Esophagus squamous epithelium (tissue), 4 donors: ENCODE measurements around the gene MRPL27. TPM values are rescaled to one million over a fixed set of nuclear protein-coding genes. Genes with fewer than 3 reads are reported as not detected.

Experiments used
- small RNA-seq, 4 donors: library from RNA; depleted of rRNA; stranded (forward); fragments of <200 nt; gene quantifications; one replicate each; pipeline ENCODE3, GENCODE V24; 2016
- total RNA-seq, 4 donors: library from RNA; depleted of rRNA; stranded (reverse); fragments of >200 nt; gene quantifications; one replicate each; pipeline ENCODE4 v1.1.0, GENCODE V29; 2016

The MRPL27 gene
- total RNA-seq, 4 donors from 2014 or later: 58.0 to 77.7 (median 74.5) TPM

Small RNAs within 50 kb of the gene (small RNA-seq; reads per million reads assigned to genes)
- gene RF00019: 0 reads per million in 4 donors

Other genes starting within 250 kb of the MRPL27 start
- under 1 TPM in 1 of 4 donors, not detected in 3; 0.57 TPM for gene SAMD14, start 243.0 kb downstream of the MRPL27 start, total RNA-seq
- 10 to 100 TPM; 24.9 to 35.9 (median 28.2) TPM for gene PPP1R9B, start 222.5 kb downstream of the MRPL27 start, total RNA-seq
- gene SGCA, start 207.2 kb downstream of the MRPL27 start, total RNA-seq: 10 to 100 TPM in 1 of 4 donors, 1 to 10 TPM in 3; 1.9 to 15.1 (median 6.9) TPM
- 10 to 100 TPM; 12.4 to 20.8 (median 19.7) TPM for gene COL1A1, start 171.6 kb downstream of the MRPL27 start, total RNA-seq
- gene TMEM92, start 98.7 kb downstream of the MRPL27 start, total RNA-seq: under 1 TPM in 2 of 4 donors, not detected in 2; 0.12 to 0.76 TPM
- 10 to 100 TPM; 10.0 to 17.5 (median 13.5) TPM for gene XYLT2, start 27.1 kb downstream of the MRPL27 start, total RNA-seq
- gene EME1, start within 50 bp of the MRPL27 start, total RNA-seq: 1 to 10 TPM in 2 of 4 donors, under 1 TPM in 2; 0.57 to 2.7 (median 1.1) TPM
- gene LRRC59, start 24.3 kb upstream of the MRPL27 start, total RNA-seq: 100 to 1,000 TPM in 1 of 4 donors, 10 to 100 TPM in 3; 63.4 to 136 (median 77.9) TPM
- gene ACSF2, start 53.0 kb upstream of the MRPL27 start, total RNA-seq: 10 to 100 TPM in 3 of 4 donors, 1 to 10 TPM in 1; 7.0 to 26.3 (median 19.0) TPM
- gene CHAD, start 95.7 kb upstream of the MRPL27 start, total RNA-seq: under 1 TPM in 2 of 4 donors, not detected in 2; 0.19 to 0.80 TPM
- 10 to 100 TPM in 3 of 4 donors, 1 to 10 TPM in 1; 9.1 to 19.3 (median 14.2) TPM for gene RSAD1, start 105.7 kb upstream of the MRPL27 start, total RNA-seq
- gene MYCBPAP, start 135.3 kb upstream of the MRPL27 start, total RNA-seq: under 1 TPM in 1 of 4 donors, not detected in 3; 0.38 TPM
- gene EPN3, start 159.6 kb upstream of the MRPL27 start, total RNA-seq: 100 to 1,000 TPM in 1 of 4 donors, 10 to 100 TPM in 3; 24.5 to 111 (median 51.8) TPM
- gene SPATA20, start 174.0 kb upstream of the MRPL27 start, total RNA-seq: 10 to 100 TPM; 34.1 to 67.3 (median 38.1) TPM
- gene CACNA1G, start 187.5 kb upstream of the MRPL27 start, total RNA-seq: under 1 TPM in 3 of 4 donors, not detected in 1; 0.11 to 0.38 (median 0.13) TPM